Measurements from ENCODE around the gene NCKAP5.

The NCKAP5 gene

GRCh38 chr2:133453032-133453431 lies 115.2 kb downstream of the NCKAP5 start:
- DNase-seq, result no peak

DNA sequence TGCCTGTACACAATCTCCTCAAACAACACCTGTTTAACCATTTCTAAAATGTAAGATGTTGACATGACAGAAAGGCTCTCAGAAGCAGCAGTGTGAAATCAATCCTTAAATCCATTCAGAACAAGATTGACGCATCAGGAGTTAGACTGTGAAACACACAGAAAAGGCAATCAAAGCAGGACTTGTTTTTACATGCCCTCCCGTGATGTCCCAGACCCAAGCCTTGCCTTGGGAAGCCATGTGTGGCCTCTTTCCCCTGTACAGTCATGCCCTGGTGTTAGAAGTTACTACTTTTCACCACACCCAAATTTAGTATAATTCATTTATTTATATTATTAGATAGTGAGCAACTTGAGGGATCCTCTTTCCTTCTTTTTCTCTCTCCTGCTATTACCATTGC lies 115.7 kb downstream of the NCKAP5 start:
- DNase-seq, result no peak

GRCh38 chr2:133452146-133452545 lies 116.1 kb downstream of the NCKAP5 start:
- DNase-seq, result no peak

DNA sequence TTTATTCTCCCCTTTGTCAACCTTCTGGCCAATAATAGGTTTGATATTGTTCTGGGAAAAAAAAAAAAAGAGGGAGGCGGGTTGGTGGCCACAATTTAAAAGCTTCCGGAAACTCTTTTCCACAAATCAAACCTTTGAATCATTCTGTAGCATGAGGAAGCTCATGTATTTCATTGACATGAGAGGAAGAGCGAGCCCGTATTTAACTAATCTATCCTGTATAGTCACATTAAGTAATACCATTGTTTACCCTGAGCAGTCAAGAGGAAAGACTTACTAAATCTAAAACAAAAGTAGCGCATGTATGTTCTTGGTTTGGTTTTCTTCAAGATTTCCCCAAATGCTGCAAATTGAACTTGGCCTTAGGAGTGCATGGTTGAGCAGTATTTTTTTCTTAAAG lies 120.1 kb downstream of the NCKAP5 start:
- DNase-seq, result no peak

DNA sequence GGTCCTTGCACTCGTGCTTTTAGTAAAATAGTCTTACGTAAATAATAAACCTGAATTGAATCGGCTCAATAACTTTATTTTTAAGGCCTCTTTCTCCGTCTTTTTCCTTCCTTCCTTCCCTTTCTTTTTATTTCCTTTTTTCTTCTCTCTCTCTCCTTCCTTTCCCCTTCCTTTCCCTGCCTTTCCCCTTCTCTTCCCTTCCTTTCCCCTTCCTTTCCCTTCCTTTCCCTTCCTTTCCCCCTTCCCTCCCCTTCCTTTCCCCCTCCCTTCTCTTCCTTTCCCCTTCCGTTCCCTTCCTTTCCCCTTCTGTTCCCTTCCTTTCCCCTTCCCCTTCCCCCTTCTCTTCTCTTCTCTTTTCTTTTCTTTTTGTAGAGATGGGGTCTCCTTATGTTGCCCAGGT lies 121.0 kb downstream of the NCKAP5 start:
- DNase-seq, result no peak

DNA sequence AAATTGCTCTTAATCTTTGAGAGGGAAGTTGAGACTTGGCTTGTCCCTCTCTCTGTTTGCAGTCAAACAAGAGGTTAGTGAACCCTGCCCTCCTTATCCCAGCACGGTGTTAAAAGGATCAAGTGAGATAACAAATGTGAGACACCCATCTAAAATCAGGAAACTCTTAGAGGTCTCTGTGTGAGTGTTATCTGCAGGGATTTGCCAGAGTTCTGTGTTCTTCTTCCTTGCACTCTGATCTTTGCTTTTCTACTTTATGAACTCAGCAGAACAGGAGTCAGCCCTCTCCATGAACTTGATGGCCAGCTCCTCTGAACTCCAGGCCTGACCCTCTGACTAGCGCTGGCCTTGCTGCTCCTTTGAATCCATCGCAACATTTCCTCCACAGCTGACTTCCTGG lies 123.8 kb downstream of the NCKAP5 start:
- DNase-seq, result no peak

DNA sequence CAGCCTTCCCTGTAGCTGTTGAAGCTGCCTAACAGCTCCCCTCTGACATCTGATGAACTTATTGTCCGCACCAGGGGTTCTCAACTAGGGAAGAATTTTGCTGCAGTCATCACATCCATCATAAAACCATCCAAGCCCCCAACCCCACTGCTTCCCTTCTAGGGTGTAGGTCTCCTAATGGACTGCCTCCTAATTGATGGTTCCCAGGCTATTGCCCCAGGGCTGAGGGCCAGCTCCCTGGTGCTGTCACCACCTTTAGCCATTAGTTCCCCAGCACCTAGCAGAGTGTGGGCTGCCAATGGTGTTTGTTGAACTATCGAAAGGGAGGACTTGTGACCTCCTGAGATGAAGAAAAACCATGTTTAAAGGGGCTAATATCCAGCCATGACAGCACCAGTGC lies 125.9 kb downstream of the NCKAP5 start:
- no peak for DNase-seq

DNA sequence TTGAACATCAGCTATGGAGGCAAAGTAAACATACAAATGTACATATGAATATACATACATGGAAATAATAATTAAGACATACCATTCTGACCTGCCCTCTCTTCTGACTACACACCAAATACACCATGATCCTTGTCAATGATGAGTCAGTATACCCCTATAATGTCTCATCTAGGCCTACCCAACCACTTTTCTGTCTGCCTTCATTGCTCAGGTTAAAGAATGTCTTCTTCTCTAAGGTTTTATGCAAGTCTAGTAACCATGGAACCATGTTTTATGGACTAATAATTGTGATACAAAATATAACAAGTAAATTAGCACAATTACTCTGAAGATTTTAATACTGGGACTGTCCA lies 128.7 kb downstream of the NCKAP5 start:
- DNase-seq, result no peak

GRCh38 chr2:133438848-133439564 lies 129.3 kb downstream of the NCKAP5 start:
- DNase-seq, result no peak

- no peak for DNase-seq
Measured at GRCh38 chr2:133438026-133438425, 130.2 kb downstream of the NCKAP5 start.

GRCh38 chr2:133437492-133437891 lies 130.8 kb downstream of the NCKAP5 start:
- no peak for DNase-seq

DNA sequence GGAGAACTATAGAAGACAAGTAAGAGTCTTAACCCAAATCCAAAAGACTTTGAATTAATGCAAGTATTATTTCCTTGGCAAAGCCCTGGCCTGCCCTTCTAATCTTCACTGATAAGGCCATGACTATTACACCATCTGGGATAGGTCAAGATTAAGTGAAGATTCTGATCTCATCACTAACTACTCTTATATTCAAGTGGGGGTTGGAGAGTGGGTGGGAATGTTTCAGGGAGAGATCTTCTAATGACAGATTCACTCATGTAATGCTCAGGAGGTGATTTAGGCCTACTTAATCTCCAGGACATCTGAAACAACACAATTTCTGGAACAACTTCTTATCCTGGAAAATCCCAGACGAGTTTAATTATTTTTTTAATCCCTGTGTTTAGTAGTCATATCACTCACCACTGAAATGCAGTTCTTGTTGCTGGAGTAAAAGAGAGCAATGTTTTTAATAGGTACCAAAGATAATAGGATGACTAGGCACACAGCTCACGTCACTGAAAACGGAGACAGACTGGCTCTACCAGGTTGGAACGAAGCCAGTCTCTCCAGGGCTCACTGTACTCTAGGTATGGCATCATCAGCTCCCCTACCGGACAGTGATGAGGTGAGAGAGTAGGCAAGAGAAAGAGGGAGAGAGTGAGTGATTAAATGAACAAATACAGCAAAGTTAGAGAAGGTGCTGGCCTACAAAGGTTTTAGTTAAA lies 133.1 kb downstream of the NCKAP5 start:
- no peak for DNase-seq

GRCh38 chr2:133433455-133434451 lies 134.5 kb downstream of the NCKAP5 start:
- DNase-seq, result no peak

GRCh38 chr2:133432778-133433177 lies 135.5 kb downstream of the NCKAP5 start:
- no peak for DNase-seq

DNA sequence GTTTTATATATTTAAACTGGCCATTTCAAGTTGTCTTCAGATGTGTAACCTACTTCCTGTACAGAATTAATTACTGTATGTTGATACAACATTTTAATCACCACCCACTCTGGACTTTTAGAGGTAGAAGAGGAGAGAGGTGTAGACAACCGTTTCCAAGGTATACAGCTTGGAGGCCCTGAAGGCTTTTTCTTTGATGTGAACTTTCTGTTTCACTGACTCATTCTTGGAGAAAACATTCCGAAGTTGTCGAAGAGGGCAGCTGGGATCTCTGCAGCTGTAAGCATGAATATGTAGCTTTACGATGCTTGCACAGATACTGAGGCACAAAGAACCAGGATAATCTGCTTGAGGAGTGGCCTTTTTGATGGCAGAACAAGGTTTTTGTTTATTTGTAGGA lies 137.0 kb downstream of the NCKAP5 start:
- DNase-seq, result no peak

DNA sequence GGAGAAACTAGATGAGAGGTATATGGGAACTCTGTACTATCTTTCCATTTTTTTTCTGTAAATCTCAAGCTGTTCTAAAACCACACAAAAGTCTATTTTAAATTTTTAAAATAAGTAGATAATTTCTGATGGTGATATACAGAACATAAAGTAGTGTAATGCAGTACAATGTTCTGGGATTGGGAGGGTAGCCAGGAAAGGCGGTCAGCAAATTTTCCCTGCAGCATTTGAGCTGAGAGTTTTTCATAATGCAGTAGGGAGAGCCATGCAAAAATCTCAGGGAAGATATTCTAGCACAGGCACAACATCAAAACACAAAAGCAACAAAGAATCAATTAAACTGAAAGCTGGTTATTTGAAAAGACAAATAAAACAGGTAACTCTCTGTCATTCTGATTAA lies 141.5 kb downstream of the NCKAP5 start:
- DNase-seq, result no peak

DNA sequence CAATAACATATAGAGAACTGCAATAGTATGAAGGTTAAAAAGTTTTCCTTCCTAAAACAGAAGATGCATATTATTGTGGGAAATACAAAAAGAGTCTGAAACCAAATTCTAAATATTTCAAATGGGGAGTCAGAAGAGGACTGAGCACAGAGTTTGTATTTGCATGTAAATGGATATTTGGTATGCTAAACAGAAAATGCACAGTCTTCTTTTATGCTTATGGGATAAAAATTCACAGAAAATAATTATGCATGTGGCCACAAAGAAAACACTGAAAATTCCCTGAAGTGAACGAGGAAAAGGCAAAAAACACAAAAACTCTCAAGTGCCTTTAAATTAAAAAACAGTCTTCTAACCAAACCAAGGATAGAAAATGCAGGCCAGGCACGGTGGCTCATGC lies 142.7 kb downstream of the NCKAP5 start:
- DNase-seq, result no peak

DNA sequence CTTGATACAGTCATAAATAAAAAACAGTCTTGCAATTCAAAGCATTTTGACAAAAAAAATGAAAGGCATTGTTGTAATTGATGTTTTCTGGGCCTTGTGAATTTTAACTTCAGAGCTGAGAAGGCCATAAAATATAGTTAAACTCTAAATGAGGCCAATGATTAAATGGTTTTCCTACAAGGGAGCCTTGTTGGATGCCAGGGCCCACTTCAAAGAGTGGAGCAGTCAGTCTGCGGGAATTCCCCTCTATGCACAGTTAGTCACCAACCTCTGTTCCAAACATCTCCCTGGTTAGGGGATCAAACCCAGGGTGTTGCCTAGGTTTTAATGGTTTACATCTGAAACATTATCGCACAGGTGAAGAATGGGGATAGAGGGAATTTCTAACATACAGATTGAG lies 143.4 kb downstream of the NCKAP5 start:
- DNase-seq, result no peak

DNA sequence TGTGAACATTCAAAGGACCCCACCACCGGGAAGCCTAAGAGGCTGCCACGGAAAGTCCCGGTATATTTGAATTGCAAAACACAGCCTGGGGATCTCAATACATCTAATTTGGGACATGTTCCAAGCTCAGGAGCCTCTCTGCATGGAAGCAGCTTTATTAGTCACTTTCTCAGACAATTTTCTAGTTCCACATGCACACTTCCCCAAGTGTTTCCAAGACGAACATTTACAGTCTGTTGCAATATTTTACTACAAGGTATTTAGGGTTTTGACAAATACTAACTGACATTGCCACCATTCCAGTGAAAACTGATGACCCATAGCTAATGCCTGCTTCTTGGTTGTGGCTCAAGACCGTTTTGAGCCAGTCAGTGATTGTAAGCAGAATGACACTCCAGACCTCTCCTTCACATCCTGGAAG lies 145.3 kb downstream of the NCKAP5 start:
- no peak for DNase-seq

- no peak for DNase-seq
Measured at GRCh38 chr2:133421516-133422324, 146.5 kb downstream of the NCKAP5 start.

DNA sequence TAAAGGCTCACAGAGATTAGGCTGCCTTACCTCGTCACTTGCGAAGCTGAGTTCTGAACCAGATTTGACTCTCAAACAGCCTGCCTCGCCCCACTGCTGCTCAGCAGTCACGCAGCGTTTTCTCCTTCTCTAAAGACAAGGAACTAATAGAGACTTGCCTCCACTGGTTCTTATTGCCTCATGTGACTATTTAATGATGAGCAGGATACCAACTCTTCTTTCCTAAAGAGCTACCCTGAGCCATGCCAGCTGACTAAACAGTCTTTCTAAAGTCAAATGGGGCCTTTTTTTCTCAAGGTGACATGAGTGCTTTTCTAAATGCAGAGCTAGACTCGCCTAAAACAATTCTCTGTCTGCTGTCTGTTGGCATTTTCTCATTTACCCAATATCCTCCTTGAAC lies 147.5 kb downstream of the NCKAP5 start:
- DNase-seq, result no peak

GRCh38 chr2:133418671-133419070 lies 149.6 kb downstream of the NCKAP5 start:
- no peak for DNase-seq

GRCh38 chr2:133418021-133418420 lies 150.2 kb downstream of the NCKAP5 start:
- no peak for DNase-seq

All from inflammatory macrophage treated with lipopolysaccharide for 4 hours (primary cell).